ENCODE results near the gene SPIRE1.

DNA sequence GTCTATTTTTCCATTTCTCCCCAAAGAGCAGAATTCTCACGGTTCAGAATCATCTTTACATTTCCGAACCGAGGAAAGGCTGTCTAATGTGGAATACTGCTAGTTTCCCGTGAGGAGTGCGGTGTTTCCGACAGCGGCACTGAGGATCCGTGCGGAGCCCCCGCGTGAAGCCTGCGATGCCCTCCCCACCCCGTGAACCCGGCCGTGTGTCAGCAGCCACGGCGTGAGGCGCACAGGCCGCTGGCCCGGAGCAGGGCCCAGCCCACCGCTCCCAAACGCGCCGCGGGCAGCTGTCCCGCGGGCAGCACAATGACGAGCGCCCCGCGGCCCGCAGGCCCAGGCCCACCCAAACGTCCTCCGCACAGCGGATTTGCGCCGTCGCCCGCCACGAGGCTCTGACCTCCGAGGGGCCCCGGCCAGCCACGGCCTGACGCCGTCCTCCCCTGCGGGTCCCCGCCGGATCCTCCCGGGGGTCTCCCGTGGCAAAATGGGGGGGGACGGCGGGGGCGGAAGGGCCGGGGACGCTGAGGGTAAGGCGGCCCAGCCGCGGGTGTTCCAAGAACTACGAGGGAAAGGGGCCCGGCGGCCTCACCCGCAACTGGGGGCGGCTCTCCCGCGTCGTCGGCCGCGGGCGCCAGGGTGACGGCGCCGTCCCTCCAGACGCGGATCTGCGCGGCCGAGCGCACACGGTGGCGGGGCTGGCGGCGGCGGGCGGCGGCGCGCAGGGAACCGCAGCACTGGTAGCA, 796 bp downstream of the SPIRE1 start:
- TF ChIP-seq, protein P1, sequence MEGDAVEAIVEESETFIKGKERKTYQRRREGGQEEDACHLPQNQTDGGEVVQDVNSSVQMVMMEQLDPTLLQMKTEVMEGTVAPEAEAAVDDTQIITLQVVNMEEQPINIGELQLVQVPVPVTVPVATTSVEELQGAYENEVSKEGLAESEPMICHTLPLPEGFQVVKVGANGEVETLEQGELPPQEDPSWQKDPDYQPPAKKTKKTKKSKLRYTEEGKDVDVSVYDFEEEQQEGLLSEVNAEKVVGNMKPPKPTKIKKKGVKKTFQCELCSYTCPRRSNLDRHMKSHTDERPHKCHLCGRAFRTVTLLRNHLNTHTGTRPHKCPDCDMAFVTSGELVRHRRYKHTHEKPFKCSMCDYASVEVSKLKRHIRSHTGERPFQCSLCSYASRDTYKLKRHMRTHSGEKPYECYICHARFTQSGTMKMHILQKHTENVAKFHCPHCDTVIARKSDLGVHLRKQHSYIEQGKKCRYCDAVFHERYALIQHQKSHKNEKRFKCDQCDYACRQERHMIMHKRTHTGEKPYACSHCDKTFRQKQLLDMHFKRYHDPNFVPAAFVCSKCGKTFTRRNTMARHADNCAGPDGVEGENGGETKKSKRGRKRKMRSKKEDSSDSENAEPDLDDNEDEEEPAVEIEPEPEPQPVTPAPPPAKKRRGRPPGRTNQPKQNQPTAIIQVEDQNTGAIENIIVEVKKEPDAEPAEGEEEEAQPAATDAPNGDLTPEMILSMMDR (conservative IDR thresholded peaks at IDR 0.05) = no peak
- peak; percentile 93 for TF ChIP-seq ZFX (IDR thresholded peaks at IDR 0.05)

All from C4-2B (cell line).